Measurements from ENCODE around the gene LRRC74B. TPM values are rescaled to one million over a fixed set of nuclear protein-coding genes. Genes with fewer than 3 reads are reported as not detected.

The LRRC74B gene
- total and polyA plus RNA-seq, 2 experiments from 2014 or later, result 0.20 to 0.52 TPM

- TF ChIP-seq EZH2 (IDR thresholded peaks at IDR 0.05; ENCODE audit: borderline replicate concordance), result no peak
- no peak for TF ChIP-seq CTCF (IDR thresholded peaks at IDR 0.05; ENCODE audit: poor library complexity)
- TF ChIP-seq EZH2phosphoT487 (IDR thresholded peaks at IDR 0.05; ENCODE audit: low read depth, severe bottlenecking, unreplicated experiment), result no peak
- H3K4me3 ChIP-seq, result no peak overlapping the region
- H3K36me3 ChIP-seq (replicated peaks; ENCODE audit: insufficient read depth, low read depth), result no peaks in the 10 kb centered on the region
- H3K79me2 ChIP-seq, result no peaks in the 10 kb centered on the region
- 91% methylated on average over 28 of the region's 28 CpGs for whole genome bisulfite sequencing (ENCODE audit: low lambda C conversion rate, missing lambda C conversion rate)
- H3K27ac ChIP-seq, result no peak overlapping the region
- H3K9me3 ChIP-seq (ENCODE audit: low read depth), result no peaks in the 10 kb centered on the region
- no peak overlapping the region for H3K4me2 ChIP-seq
- H3K9me2 ChIP-seq (replicated peaks; ENCODE audit: insufficient read depth), result no peaks in the 10 kb centered on the region
- no peaks in the 10 kb centered on the region for H4K20me1 ChIP-seq (ENCODE audit: insufficient read depth, poor library complexity, severe bottlenecking)
- H3K27me3 ChIP-seq, result no peaks in the 10 kb centered on the region
- no peak for DNase-seq (ENCODE audit: low spot score)
- H2AFZ ChIP-seq, result no peak overlapping the region
- no peaks in the 10 kb centered on the region for H3K4me1 ChIP-seq (ENCODE audit: insufficient read depth)
These were observed 21.5 kb downstream of the LRRC74B start for GRCh38 chr22:21067075-21067900.

- Histone ChIP-seq H3K9me2 (replicated peaks; ENCODE audit: insufficient read depth) (no peaks in the 10 kb centered on the region), H3K4me3 (no peak overlapping the region), H3K36me3 (replicated peaks; ENCODE audit: insufficient read depth, low read depth) (no peaks in the 10 kb centered on the region), H2AFZ (no peak overlapping the region), H3K4me1 (ENCODE audit: insufficient read depth) (no peaks in the 10 kb centered on the region), H3K79me2 (no peaks in the 10 kb centered on the region), H4K20me1 (ENCODE audit: insufficient read depth, poor library complexity, severe bottlenecking) (no peaks in the 10 kb centered on the region), H3K9me3 (ENCODE audit: low read depth) (no peaks in the 10 kb centered on the region), H3K27ac (no peak overlapping the region), H3K4me2 (no peak overlapping the region), H3K27me3 (no peaks in the 10 kb centered on the region)
- WGBS (ENCODE audit: low lambda C conversion rate, missing lambda C conversion rate), result 96% methylated on average over 12 of the region's 12 CpGs
- TF ChIP-seq CTCF (IDR thresholded peaks at IDR 0.05; ENCODE audit: poor library complexity), result no peak
- TF ChIP-seq EZH2phosphoT487 (IDR thresholded peaks at IDR 0.05; ENCODE audit: low read depth, severe bottlenecking, unreplicated experiment), result no peak
- TF ChIP-seq EZH2 (IDR thresholded peaks at IDR 0.05; ENCODE audit: borderline replicate concordance), result no peak
- DNase-seq (ENCODE audit: low spot score), result no peak
These were observed 22.3 kb downstream of the LRRC74B start for GRCh38 chr22:21067901-21068680.

GRCh38 chr22:21068681-21069276, 23.0 kb downstream of the LRRC74B start:
- H2AFZ ChIP-seq, result no peak overlapping the region
- DNase-seq (ENCODE audit: low spot score), result no peak
- TF ChIP-seq EZH2phosphoT487 (IDR thresholded peaks at IDR 0.05; ENCODE audit: low read depth, severe bottlenecking, unreplicated experiment) (no peak), EZH2 (IDR thresholded peaks at IDR 0.05; ENCODE audit: borderline replicate concordance) (no peak), CTCF (IDR thresholded peaks at IDR 0.05; ENCODE audit: poor library complexity) (no peak)
- H3K4me3 ChIP-seq, result no peak overlapping the region
- no peaks in the 10 kb centered on the region for H3K27me3 ChIP-seq
- no peak overlapping the region for H3K27ac ChIP-seq
- no peaks in the 10 kb centered on the region for H3K36me3 ChIP-seq (replicated peaks; ENCODE audit: insufficient read depth, low read depth)
- no peaks in the 10 kb centered on the region for H4K20me1 ChIP-seq (ENCODE audit: insufficient read depth, poor library complexity, severe bottlenecking)
- no peak overlapping the region for H3K4me2 ChIP-seq
- H3K9me3 ChIP-seq (ENCODE audit: low read depth), result no peaks in the 10 kb centered on the region
- no peaks in the 10 kb centered on the region for H3K4me1 ChIP-seq (ENCODE audit: insufficient read depth)
- no peaks in the 10 kb centered on the region for H3K79me2 ChIP-seq
- no peaks in the 10 kb centered on the region for H3K9me2 ChIP-seq (replicated peaks; ENCODE audit: insufficient read depth)
- 79% methylated on average over 4 of the region's 4 CpGs for WGBS (ENCODE audit: low lambda C conversion rate, missing lambda C conversion rate)

Measured in hepatocyte (in vitro differentiated cells).